ENCODE data around the gene RSPH4A. TPM values are rescaled to one million over a fixed set of nuclear protein-coding genes. Genes with fewer than 3 reads are reported as not detected.

RSPH4A gene
- total and polyA plus RNA-seq, 9 of the 15 experiments (the other 6 are each of a cell fraction or from before 2014, with no cell fraction given) = 0.04 to 0.30 (median 0.11) TPM

DNA sequence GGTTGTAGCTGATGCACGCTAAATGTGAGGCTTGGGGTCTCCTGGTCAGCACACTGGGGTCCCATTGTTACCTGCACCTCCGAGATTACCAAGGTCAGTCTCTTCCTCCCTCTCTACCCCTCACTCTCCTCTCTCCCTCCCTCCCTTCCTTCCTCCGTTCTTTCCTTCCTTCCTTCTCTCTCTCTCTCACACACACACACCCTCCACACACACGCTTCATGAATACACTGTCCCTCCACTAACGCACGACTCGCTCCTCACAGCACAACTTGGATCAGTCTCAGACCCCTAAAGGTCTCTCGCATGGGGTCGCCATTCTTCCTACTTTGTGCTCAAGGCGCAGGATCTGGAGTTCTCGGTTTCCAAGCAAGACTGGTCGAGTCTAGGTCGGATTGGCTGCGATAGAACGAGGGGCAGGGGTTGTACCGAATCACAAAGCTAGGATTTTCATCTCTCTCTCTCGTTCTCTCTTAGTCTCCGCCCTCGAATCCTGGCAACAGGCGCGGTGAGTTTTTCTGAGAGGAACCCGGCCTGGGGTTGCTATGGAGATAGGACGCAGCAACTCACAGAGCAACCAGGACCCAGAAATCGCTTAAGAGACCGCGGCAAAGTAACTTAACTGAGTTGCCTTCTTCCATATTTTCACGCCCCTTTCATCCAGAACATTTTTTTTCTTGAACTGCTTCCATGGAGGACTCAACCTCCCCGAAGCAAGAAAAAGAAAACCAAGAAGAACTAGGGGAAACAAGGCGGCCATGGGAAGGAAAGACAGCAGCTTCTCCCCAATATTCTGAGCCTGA, at the start of gene RSPH4A (continued):
- TF ChIP-seq, protein P1, sequence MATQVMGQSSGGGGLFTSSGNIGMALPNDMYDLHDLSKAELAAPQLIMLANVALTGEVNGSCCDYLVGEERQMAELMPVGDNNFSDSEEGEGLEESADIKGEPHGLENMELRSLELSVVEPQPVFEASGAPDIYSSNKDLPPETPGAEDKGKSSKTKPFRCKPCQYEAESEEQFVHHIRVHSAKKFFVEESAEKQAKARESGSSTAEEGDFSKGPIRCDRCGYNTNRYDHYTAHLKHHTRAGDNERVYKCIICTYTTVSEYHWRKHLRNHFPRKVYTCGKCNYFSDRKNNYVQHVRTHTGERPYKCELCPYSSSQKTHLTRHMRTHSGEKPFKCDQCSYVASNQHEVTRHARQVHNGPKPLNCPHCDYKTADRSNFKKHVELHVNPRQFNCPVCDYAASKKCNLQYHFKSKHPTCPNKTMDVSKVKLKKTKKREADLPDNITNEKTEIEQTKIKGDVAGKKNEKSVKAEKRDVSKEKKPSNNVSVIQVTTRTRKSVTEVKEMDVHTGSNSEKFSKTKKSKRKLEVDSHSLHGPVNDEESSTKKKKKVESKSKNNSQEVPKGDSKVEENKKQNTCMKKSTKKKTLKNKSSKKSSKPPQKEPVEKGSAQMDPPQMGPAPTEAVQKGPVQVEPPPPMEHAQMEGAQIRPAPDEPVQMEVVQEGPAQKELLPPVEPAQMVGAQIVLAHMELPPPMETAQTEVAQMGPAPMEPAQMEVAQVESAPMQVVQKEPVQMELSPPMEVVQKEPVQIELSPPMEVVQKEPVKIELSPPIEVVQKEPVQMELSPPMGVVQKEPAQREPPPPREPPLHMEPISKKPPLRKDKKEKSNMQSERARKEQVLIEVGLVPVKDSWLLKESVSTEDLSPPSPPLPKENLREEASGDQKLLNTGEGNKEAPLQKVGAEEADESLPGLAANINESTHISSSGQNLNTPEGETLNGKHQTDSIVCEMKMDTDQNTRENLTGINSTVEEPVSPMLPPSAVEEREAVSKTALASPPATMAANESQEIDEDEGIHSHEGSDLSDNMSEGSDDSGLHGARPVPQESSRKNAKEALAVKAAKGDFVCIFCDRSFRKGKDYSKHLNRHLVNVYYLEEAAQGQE (IDR thresholded peaks at IDR 0.05; ENCODE audit: borderline replicate concordance) = 0 out of 2 replicates have a peak, but pooled peaks have one; percentile 19
- TF ChIP-seq, protein P1 (CRISPR knock-in tag; IDR thresholded peaks at IDR 0.05; ENCODE audit: low read depth) = no peak
- no peak for TF ChIP-seq NBN (IDR thresholded peaks at IDR 0.05; ENCODE audit: low read depth)
- peak; percentile 20; the same call in 1 of the 2 replicates for TF ChIP-seq ESRRA (IDR thresholded peaks at IDR 0.05; ENCODE audit: borderline replicate concordance, low read depth)
- peak; percentile 56 for TF ChIP-seq RBM25 (IDR thresholded peaks at IDR 0.05; ENCODE audit: low read depth, low read length, severe bottlenecking)
- TF ChIP-seq CTBP1 (IDR thresholded peaks at IDR 0.05; ENCODE audit: borderline replicate concordance) = 0 out of 2 replicates have a peak, but pooled peaks have one; percentile 22
- TF ChIP-seq ASH1L (IDR thresholded peaks at IDR 0.05; ENCODE audit: borderline replicate concordance, low read depth, partially characterized antibody) = peak; percentile 55
- TF ChIP-seq DNMT1 (IDR thresholded peaks at IDR 0.05) = no peak
- no peak for TF ChIP-seq CCNT2 (IDR thresholded peaks at IDR 0.05; ENCODE audit: borderline replicate concordance, extremely low read depth, insufficient read length, low read depth, low read length)
- peak; percentile 76; the same call in 1 of the 2 replicates for TF ChIP-seq HLTF (IDR thresholded peaks at IDR 0.05)
- TF ChIP-seq CXXC5 (CRISPR knock-in tag; IDR thresholded peaks at IDR 0.05) = 0 out of 2 replicates have a peak, but pooled peaks have one; percentile 16
- TF ChIP-seq CREB1 (IDR thresholded peaks at IDR 0.05) = no peak
- TF ChIP-seq CREB1 (CRISPR knock-in tag; IDR thresholded peaks at IDR 0.05) = no peak
- TF ChIP-seq CSDE1 (IDR thresholded peaks at IDR 0.05) = peak in 1 of 2 experiments; percentile 37; a peak in 1 of 4 replicates
- TF ChIP-seq, protein P2, sequence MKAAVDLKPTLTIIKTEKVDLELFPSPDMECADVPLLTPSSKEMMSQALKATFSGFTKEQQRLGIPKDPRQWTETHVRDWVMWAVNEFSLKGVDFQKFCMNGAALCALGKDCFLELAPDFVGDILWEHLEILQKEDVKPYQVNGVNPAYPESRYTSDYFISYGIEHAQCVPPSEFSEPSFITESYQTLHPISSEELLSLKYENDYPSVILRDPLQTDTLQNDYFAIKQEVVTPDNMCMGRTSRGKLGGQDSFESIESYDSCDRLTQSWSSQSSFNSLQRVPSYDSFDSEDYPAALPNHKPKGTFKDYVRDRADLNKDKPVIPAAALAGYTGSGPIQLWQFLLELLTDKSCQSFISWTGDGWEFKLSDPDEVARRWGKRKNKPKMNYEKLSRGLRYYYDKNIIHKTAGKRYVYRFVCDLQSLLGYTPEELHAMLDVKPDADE (conservative IDR thresholded peaks at IDR 0.05; ENCODE audit: control insufficient read depth, low read depth, low read length) = no peak
- TF ChIP-seq NRF1 (conservative IDR thresholded peaks at IDR 0.05 in 1 of 2, IDR thresholded peaks at IDR 0.05 in 1 of 2) = peak; percentile 42 to 58; a peak in 3 of 4 replicates
- TF ChIP-seq FOXJ2 (tag; IDR thresholded peaks at IDR 0.05) = peak; percentile 85
- TF ChIP-seq ZNF143 (CRISPR knock-in tag; IDR thresholded peaks at IDR 0.05) = no peak
- 0 out of 2 replicates have a peak, but pooled peaks have one; percentile 16 for TF ChIP-seq ATF7 (IDR thresholded peaks at IDR 0.05)
- TF ChIP-seq ZNF165 (CRISPR knock-in tag; IDR thresholded peaks at IDR 0.05; ENCODE audit: borderline replicate concordance) = no peak

Measured in K562 (cell line).